ENCODE measurements around the gene DMRTC2.

- TF ChIP-seq TAF1 (IDR thresholded peaks at IDR 0.05; ENCODE audit: borderline replicate concordance, low read depth, low read length) (no peak), POLR2A (IDR thresholded peaks at IDR 0.05; ENCODE audit: low read depth, low read length) (no peak)
Measured at GRCh38 chr19:41844601-41845000, 241 bp upstream of the DMRTC2 start, which contains the start of gene LYPD4.
